HL-60 (cell line): ENCODE results near the gene SHISAL2B.

Source experiments
- CTCF ChIP-seq: IDR thresholded peaks from one replicate; pipeline ENCODE4 v1.5.1; 2011; ENCODE audit warnings: low read length, control low read depth, inconsistent platforms; ENCODE audit not compliant: insufficient read depth
- GABPA ChIP-seq: IDR thresholded peaks from 2 replicates; pipeline ENCODE4 v1.6.1; 2012; ENCODE audit warnings: low read depth
- POLR2AphosphoS5 ChIP-seq: IDR thresholded peaks from 2 replicates; pipeline ENCODE4 v1.6.1; 2012; ENCODE audit warnings: low read depth
- SPI1 ChIP-seq: IDR thresholded peaks from 2 replicates; pipeline ENCODE4 v1.6.1; 2012; ENCODE audit warnings: low read depth, mild to moderate bottlenecking, borderline replicate concordance
- TF ChIP-seq, protein P1 (sequence below): IDR thresholded peaks from 2 replicates; pipeline ENCODE4 v1.6.1; 2012; ENCODE audit warnings: low read depth; ENCODE audit not compliant: insufficient replicate concordance

GRCh38 chr5:64754066-64754465 lies 63.8 kb downstream of the SHISAL2B start:
- TF ChIP-seq CTCF = no peak
- no peak for TF ChIP-seq POLR2AphosphoS5
- TF ChIP-seq, protein P1, sequence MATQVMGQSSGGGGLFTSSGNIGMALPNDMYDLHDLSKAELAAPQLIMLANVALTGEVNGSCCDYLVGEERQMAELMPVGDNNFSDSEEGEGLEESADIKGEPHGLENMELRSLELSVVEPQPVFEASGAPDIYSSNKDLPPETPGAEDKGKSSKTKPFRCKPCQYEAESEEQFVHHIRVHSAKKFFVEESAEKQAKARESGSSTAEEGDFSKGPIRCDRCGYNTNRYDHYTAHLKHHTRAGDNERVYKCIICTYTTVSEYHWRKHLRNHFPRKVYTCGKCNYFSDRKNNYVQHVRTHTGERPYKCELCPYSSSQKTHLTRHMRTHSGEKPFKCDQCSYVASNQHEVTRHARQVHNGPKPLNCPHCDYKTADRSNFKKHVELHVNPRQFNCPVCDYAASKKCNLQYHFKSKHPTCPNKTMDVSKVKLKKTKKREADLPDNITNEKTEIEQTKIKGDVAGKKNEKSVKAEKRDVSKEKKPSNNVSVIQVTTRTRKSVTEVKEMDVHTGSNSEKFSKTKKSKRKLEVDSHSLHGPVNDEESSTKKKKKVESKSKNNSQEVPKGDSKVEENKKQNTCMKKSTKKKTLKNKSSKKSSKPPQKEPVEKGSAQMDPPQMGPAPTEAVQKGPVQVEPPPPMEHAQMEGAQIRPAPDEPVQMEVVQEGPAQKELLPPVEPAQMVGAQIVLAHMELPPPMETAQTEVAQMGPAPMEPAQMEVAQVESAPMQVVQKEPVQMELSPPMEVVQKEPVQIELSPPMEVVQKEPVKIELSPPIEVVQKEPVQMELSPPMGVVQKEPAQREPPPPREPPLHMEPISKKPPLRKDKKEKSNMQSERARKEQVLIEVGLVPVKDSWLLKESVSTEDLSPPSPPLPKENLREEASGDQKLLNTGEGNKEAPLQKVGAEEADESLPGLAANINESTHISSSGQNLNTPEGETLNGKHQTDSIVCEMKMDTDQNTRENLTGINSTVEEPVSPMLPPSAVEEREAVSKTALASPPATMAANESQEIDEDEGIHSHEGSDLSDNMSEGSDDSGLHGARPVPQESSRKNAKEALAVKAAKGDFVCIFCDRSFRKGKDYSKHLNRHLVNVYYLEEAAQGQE = no peak
- no peak for TF ChIP-seq GABPA
- TF ChIP-seq SPI1 = no peak
